GM19467 (cell line): Measurements from ENCODE around the gene LETM1.

Source experiments
- ATAC-seq: cut with Tn5 transposase; IDR thresholded peaks from one replicate; pipeline ENCODE4 v1.9.1; 2021; ENCODE audit warnings: mild to moderate bottlenecking, moderate library complexity; ENCODE audit not compliant: unreplicated experiment

The LETM1 gene

GRCh38 chr4:1797298-1797860 lies 58.6 kb downstream of the LETM1 start:
- no peak for ATAC-seq

- no peak for ATAC-seq
These were observed 59.3 kb downstream of the LETM1 start for GRCh38 chr4:1796486-1797204.

- ATAC-seq = no peak
These were observed 60.4 kb downstream of the LETM1 start for GRCh38 chr4:1795299-1796195.

GRCh38 chr4:1794809-1795298 lies 61.1 kb downstream of the LETM1 start:
- ATAC-seq = no peak

GRCh38 chr4:1793940-1794808 lies 61.8 kb downstream of the LETM1 start:
- no peak for ATAC-seq

GRCh38 chr4:1793496-1793840 lies 62.5 kb downstream of the LETM1 start:
- ATAC-seq = no peak

- ATAC-seq = peak; percentile 46
These were observed 63.0 kb downstream of the LETM1 start, which contains the start of gene FGFR3 for GRCh38 chr4:1792832-1793495. Gene FGFR3, plus strand, starts transcription at chr4:1793293. Its CDS starts 642 bp downstream, at chr4:1793935.

- ATAC-seq = no peak
These were observed 63.7 kb downstream of the LETM1 start for GRCh38 chr4:1792158-1792831.

GRCh38 chr4:1790005-1790404 lies 66.0 kb downstream of the LETM1 start:
- ATAC-seq = no peak

- ATAC-seq = no peak
These were observed 66.4 kb downstream of the LETM1 start for GRCh38 chr4:1789552-1789951.

- ATAC-seq = no peak
These were observed 67.5 kb downstream of the LETM1 start for GRCh38 chr4:1788254-1788973.

- no peak for ATAC-seq
These were observed 68.4 kb downstream of the LETM1 start for GRCh38 chr4:1787411-1788077.

GRCh38 chr4:1786544-1787362 lies 69.2 kb downstream of the LETM1 start:
- ATAC-seq = no peak

GRCh38 chr4:1785592-1785991 lies 70.4 kb downstream of the LETM1 start:
- no peak for ATAC-seq

- ATAC-seq = no peak
These were observed 71.0 kb downstream of the LETM1 start for GRCh38 chr4:1784789-1785591.

GRCh38 chr4:1784395-1784788 lies 71.6 kb downstream of the LETM1 start:
- no peak for ATAC-seq

- no peak for ATAC-seq
These were observed 72.0 kb downstream of the LETM1 start for GRCh38 chr4:1783970-1784369.
